Testis (tissue), 3 donors: ENCODE measurements around the gene MXD4. TPM values are rescaled to one million over a fixed set of nuclear protein-coding genes. Genes with fewer than 3 reads are reported as not detected.

ENCODE experiments used
- DNase-seq: peaks from one replicate; pipeline ENCODE4 v3.0.0-alpha.2; 2019
- H3K27ac ChIP-seq, 2 donors: fragments of 200-600 bp; sonication (generic); one replicate each; pipeline ENCODE4 v1.5.1; 2019
- H3K27me3 ChIP-seq: fragments of 200-600 bp; sonication (generic); one replicate; pipeline ENCODE4 v1.5.1; 2019
- H3K36me3 ChIP-seq: fragments of 200-600 bp; sonication (generic); one replicate; pipeline ENCODE4 v1.5.1; 2017; ENCODE audit warnings: low read depth; ENCODE audit errors: missing control alignments
- H3K4me1 ChIP-seq: fragments of 200-600 bp; sonication (generic); one replicate; pipeline ENCODE4 v1.5.1; 2019
- H3K4me3 ChIP-seq, 2 donors: fragments of 200-600 bp; sonication (generic); one replicate each; pipeline ENCODE4 v1.5.1; 2017 to 2019
- H3K9me3 ChIP-seq: fragments of 200-600 bp; sonication (generic); one replicate; pipeline ENCODE4 v1.5.1; 2017
- CTCF ChIP-seq, 3 experiments: fragments of 450-650 bp in 2 of 3; fragments of 200-600 bp in 1 of 3; sonication (generic) in 1 of 3; IDR thresholded peaks; one replicate each; pipeline ENCODE4 v1.5.1; 2016 to 2019; ENCODE audit warnings: antibody characterized with exemption in 3 of 3, mild to moderate bottlenecking in 2 of 3, moderate library complexity in 1 of 3
- POLR2A ChIP-seq: fragments of 450-650 bp; IDR thresholded peaks from one replicate; pipeline ENCODE4 v1.6.1; 2017; ENCODE audit warnings: antibody characterized with exemption, mild to moderate bottlenecking, moderate library complexity
- WGBS, 2 donors: methylation state at CpG; one replicate each; pipeline ENCODE4 v1.1.5; 2018; 5-methylcytosine and 5-hydroxymethylcytosine counted together
- intact Hi-C: fragments of 100-400 bp; cut with DNase I; formaldehyde crosslinking; loops from one replicate; pipeline ENCODE4 v1.15.1; 2023; ENCODE audit warnings: low total_unique reads
- polyA plus RNA-seq: library from polyadenylated mRNA; stranded (reverse); fragments of 350-450 nt; fragmentation: Illumina TruSeq; extraction: RNeasy Lipid Tissue Mini Kit (QIAGEN cat#74804); gene quantifications from one replicate; pipeline ENCODE4 v1.2.3, GENCODE V29; 2014; ENCODE audit warnings: low read depth, low replicate concordance; ENCODE audit not compliant: insufficient read depth
- total RNA-seq, 2 donors: library from RNA; depleted of rRNA; stranded (reverse); fragments of >200 nt; gene quantifications; one replicate each; pipeline ENCODE4 v1.2.3, GENCODE V29; 2016

Gene MXD4
- total and polyA plus RNA-seq, 3 donors from 2014 or later, result 51.6 to 76.4 (median 73.8) TPM

DNA sequence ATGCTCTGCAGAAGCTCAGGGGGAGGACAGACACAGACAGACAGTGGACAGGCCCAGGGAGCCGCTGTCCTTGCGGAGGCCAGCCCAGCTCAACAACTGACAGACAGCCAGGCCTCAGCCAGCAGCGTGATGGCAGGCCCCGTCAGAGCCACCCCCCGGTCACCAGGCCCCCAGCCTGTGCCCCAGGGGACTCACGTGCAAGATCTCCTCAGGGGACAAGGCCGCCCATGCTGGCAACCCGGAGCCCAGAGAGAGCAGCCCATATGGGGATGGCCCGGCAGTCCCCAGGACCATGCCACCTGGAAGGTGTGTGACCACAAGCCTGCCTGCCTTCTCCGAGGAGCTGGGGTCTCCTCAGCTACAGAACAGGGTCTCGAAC, 28.0 kb upstream of the MXD4 start:
- DNase-seq, result no peak

GRCh38 chr4:2289311-2289954, 27.5 kb upstream of the MXD4 start:
- H3K4me1 ChIP-seq, result no peaks in the 10 kb centered on the region
- DNase-seq, result no peak
- no peaks in the 10 kb centered on the region for H3K9me3 ChIP-seq
- no peaks in the 10 kb centered on the region for H3K36me3 ChIP-seq
- no peaks in the 10 kb centered on the region for H3K27me3 ChIP-seq
- no peak for TF ChIP-seq CTCF (IDR thresholded peaks at IDR 0.05)
- TF ChIP-seq POLR2A, result no peak
- no peak overlapping the region for H3K27ac ChIP-seq
- intact Hi-C loops, result no loop called here
- H3K4me3 ChIP-seq, result no peak overlapping the region
- 95 to 97% methylated on average over 7 to 14 of the region's 14 CpGs for WGBS, 2 donors

More for the DNA sequence above, 28.0 kb upstream of the MXD4 start:
- Histone ChIP-seq H3K4me1 (no peaks in the 10 kb centered on the region), H3K4me3 (no peak overlapping the region), H3K36me3 (no peaks in the 10 kb centered on the region), H3K27ac (no peak overlapping the region), H3K27me3 (no peaks in the 10 kb centered on the region), H3K9me3 (no peaks in the 10 kb centered on the region)
- WGBS, 2 donors, result 93% methylated on average over 11 of the region's 11 CpGs; no CpG with 5 or more reads in 1 of the 2 donors
- TF ChIP-seq POLR2A (no peak), CTCF (IDR thresholded peaks at IDR 0.05) (no peak)
- intact Hi-C loops, result no loop called here

DNA sequence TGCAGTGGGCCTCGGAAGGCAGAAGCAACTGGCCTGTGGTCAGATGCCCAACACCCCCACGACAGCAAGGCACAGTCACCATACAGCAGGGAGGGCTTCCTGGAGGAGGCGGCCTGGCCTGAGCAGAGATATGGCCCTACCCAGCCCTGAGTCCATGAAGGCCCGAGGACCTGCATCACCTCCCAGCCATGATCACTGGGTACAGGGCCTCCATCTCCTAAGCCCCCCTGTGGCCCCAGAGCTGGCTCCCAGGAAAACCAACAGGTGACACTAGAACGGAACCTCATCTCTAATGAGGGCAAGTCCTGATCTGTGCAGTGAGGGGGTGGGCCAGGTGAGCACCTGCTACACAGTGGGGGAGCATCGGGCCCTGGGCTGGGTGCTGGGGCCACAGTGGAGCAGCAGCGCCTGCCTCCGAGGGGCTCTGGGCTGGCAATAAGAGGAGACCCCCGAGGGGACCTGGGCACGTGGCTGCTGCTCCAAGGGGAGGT, 26.2 kb upstream of the MXD4 start:
- DNase-seq, result no peak
- Histone ChIP-seq H3K9me3 (no peaks in the 10 kb centered on the region), H3K27me3 (no peaks in the 10 kb centered on the region), H3K27ac (no peak overlapping the region), H3K36me3 (no peaks in the 10 kb centered on the region), H3K4me1 (no peaks in the 10 kb centered on the region), H3K4me3 (no peak overlapping the region)
- intact Hi-C loops, result no loop called here
- TF ChIP-seq CTCF (IDR thresholded peaks at IDR 0.05) (no peak), POLR2A (no peak)
- WGBS, 2 donors, result 87 to 91% methylated on average over 7 to 10 of the region's 10 CpGs

- Histone ChIP-seq H3K4me3 (no peak overlapping the region), H3K27ac (no peak overlapping the region), H3K36me3 (no peaks in the 10 kb centered on the region), H3K9me3 (no peaks in the 10 kb centered on the region), H3K4me1 (no peaks in the 10 kb centered on the region), H3K27me3 (no peaks in the 10 kb centered on the region)
- no peak for DNase-seq
- WGBS, 2 donors, result 87 to 88% methylated on average over 3 to 9 of the region's 9 CpGs
- TF ChIP-seq POLR2A, result no peak
- TF ChIP-seq CTCF (IDR thresholded peaks at IDR 0.05), result no peak
- intact Hi-C loops, result no loop called here
Observed at GRCh38 chr4:2287594-2287915, 25.6 kb upstream of the MXD4 start.
